Cerebellar cortex (tissue), 1 donor: Measurements from ENCODE around the gene RPL19.

Source experiments
- DNase-seq: peaks from one replicate; pipeline ENCODE4 v3.0.0-alpha.2; 2015; ENCODE audit warnings: low spot score

The RPL19 gene

DNA sequence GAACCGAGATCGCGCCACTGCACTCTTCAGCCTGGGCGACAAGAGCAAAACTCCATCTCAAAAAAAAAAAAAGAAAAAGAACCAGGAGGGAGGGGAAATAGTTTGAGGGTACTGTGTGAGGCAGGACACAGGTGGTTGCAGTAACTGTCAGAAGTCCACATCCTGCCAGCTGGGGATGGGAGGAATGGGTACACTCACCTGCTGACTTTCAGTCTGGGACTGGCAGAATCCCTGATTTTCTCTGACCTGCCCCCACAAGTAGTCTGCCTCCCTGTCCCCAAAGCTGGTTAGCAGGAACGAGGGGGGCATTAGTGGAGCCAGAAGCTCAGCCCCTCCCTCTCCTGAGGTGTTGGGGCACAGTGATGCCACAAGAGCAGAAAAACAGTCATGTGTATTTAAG lies 27.0 kb upstream of the RPL19 start:
- DNase-seq = no peak

DNA sequence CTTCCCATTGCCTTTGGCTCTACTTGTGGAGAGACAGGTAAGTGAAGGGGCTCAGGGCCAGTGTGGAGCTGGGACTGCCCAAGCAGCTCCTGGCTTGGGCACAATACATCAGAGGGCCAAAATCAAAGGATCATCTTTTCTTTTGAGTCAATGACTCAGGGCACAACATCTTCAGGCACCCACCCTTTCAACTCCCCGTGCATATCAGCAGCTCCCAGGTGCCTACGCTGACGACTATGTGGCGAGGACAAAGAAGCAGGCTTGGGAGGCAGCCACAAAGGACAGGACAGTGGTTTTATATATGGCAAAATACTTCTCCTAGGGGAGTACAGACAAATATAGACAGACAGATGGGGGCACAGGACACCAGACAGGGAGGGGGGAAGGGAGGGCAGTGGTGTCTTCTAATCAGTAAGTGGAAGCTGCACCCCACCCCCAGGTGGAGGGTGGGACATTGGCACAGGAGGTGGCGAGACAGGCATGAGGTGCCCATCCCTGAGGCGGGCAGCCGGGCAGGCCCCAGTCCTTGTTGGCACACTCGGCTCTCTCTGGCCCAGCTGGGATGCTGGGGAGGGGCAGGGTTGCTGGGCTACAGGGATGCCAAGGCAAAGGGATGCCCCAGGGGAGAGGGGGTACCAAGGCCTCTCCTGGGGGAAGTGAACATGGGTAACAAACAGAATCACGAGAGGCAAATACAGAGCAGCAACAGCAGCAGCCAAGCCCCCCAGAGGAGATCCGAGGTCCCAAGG lies 26.4 kb upstream of the RPL19 start:
- no peak for DNase-seq

- DNase-seq = peak; percentile 76
Observed at GRCh38 chr17:39174920-39175694, 25.0 kb upstream of the RPL19 start.

- no peak for DNase-seq
Observed at GRCh38 chr17:39175695-39176093, 24.4 kb upstream of the RPL19 start.

- peak; percentile 69 for DNase-seq
Observed at GRCh38 chr17:39177256-39177655, 22.8 kb upstream of the RPL19 start.

- DNase-seq = no peak
Observed at GRCh38 chr17:39178536-39178935, 21.5 kb upstream of the RPL19 start.

DNA sequence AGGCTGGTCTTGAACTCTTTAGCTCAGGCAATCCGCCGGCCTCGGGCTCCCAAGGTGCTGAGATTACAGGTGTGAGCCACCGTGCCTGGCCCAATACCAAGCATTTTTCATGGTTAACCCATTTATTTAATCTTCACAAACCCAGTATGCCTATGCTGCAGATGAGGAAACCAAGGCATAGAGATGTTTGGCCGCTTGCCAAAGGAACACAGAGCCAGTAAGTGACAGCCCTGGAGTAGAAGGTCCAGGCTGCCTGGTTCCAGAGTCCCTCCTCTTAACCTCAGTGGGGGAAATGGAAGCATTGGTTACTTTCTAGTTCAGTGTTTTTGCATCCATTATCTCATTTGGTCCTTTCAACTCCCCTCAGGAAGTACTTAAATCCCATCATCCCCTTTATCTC lies 18.8 kb upstream of the RPL19 start:
- DNase-seq = no peak

GRCh38 chr17:39183045-39183444 lies 17.0 kb upstream of the RPL19 start:
- DNase-seq = no peak

DNA sequence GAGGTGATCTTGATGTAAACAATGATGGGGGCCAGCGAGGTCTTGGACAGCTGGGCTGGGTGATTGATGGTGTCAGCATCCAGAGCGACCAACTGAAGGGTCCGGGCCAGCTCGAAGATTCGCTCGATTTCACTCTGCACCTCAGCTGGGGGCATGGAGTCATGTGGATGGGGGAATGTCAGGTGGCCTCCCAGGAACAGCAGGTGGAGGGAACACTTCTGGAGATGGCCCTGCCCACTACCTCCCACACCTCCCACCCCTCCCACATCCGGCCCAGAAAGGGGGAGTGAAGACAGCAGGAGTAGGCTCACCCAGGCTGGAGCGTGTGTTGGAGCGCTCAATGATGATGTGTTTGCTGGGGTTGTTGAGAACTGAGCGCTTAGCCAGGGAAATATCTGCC lies 16.4 kb upstream of the RPL19 start:
- no peak for DNase-seq

- no peak for DNase-seq
Observed at GRCh38 chr17:39186481-39187002, 13.5 kb upstream of the RPL19 start.

- DNase-seq = no peak
Observed at GRCh38 chr17:39187152-39187830, 12.8 kb upstream of the RPL19 start.

DNA sequence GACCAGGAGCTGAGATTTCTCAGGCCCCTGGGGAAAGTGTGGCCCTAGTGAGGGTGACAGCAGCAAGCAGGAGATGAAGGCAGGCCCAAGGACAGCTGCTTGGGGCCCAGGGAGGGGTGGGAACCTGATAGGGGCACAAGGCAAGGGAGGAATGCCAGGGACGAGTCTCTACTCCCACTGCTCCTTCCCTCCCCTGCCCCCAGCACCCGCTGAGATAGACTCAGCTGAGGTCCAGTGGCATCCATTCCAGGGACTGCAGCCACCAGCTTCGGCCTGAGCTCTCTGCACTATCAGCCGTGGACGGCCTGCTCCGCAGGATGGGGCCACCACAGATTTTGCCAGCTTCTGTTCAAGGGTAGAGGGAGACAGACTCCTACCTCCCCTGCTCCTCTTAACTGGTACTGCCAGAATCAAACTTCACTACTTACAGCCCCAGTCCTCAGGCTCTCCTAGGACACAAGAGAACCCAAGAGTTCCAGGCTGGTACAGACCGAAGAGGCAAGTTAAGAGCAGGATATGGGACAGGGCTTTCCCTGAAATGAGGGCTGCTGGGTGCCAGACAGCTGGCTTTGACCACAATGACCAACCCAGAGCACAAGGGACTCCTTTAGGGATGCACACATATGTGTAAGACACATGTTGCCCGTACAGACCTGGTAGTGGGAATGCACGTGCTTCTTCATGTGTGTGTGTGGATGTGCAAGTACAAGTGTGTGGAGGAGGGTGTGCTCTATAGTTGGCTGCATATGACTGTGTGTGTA lies 8.2 kb upstream of the RPL19 start:
- no peak for DNase-seq

GRCh38 chr17:39192901-39193300 lies 7.2 kb upstream of the RPL19 start:
- DNase-seq = no peak

DNA sequence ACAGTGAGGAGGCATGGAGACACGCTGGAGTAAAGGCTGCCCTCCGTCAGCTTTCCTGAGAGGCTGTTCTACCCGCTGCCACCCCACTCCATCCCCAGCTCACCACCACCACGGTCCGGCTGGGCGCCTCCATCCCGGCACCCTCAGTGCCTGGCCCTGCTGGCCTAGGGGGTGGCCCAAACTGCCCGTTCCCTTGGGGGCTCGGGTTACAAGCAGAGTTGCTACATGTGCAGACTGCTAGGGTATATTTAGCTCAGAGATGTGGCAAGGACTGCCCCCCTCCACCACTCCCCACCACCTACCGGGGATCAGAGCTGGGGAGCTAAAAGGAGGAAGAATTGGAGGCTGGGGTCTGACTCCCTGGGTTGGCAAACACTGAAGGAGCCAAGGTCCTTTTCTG lies 6.7 kb upstream of the RPL19 start:
- DNase-seq = no peak

DNA sequence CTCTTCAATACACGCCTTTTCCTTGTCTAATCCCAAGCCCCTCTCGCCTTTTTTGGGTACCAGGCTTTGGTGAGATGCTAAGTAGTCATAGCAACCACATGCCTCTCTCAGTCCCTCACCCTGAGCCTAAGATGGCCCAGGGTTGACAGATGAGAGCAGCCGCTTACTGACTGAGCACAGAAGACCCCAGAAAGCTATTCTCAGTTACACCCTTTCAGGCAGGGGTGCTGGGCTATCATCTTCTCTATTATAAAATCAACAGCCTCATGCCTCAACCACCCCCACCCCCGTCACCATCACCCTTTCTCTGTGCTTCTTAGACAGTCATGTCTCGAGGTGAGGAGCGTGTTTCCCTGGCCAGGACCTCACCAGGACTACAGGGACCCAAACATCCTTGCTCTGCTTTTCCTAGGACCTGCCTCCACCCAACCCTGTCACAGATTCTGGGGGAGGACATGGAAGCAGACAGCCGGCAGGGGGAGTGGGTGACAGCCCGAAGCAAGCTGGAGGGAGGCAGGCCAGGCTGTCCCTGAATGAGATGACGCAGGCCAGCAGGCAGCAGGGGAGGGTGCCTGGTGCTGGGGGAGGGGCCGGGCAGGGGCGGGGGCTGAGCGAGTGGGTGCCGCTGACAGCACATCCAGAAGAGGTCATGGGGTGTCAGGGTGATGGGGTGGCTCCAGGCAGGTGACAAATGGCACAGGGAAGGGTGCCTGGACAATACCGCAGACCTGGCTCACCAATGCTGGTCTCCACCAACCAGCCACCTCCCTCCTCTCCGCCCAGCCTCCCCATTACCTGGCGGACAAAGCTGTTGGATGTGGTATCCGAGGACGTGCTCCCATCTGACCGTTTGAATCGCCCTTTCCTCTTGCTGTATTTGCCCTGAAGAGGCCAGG lies 5.7 kb upstream of the RPL19 start:
- DNase-seq = peak; percentile 87

- DNase-seq = peak; percentile 56
Observed at GRCh38 chr17:39194985-39195524, 5.0 kb upstream of the RPL19 start.

DNA sequence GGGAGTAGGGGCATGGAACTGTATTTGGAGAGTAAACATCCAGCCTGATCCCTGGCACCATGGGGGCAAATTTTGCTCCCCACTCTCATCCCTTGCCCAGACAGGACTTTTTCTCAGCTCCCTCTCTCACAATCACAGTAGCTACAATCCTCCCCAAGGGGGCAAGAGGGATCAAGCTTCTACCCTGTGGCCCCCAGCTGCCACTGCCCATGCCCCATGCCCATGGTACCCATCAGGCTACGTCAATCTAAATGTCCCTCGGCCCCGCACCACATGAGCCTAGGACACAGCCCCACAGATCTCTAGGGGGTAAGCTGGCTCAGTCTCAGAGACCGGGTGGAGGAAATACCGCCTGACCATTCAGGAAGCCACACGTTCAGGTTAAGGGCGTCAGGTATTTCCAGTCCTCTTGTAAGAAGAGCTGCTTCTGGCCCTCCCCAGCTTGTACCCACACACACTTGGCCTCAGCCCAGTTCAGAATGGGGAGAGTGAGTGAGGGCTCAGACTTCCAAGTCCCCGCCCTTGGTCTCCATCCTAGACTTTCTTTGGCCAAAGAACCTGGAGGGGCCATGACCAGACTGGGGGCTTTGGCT lies 4.4 kb upstream of the RPL19 start:
- peak; percentile 29 for DNase-seq

DNA sequence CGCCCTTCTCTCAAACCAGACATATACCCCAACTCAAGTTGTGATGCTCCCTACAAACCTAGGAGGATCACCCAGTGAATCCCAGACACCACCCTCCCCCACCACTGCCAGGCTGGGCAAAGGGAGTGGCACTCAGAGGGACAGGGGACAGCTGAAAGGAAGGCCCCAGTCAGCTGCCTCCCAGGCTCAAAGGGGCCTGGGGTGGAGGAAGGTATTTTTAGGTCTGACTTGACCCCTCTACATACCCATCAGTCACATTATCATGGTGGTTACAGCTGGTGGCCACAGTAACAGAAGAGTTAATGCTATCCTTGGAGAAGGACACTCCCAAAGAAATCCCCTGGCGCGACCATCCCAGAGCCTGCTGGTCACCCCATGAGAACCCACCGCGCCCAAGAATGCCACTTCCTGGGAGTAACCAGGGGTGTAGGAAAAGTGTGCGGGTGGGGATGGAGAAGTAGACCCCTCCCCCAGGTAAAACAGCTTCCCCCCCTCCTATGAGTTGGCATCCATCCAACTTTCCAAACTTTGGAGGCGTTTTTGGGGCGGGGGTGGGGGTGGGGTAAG lies 3.8 kb upstream of the RPL19 start:
- DNase-seq = no peak

DNA sequence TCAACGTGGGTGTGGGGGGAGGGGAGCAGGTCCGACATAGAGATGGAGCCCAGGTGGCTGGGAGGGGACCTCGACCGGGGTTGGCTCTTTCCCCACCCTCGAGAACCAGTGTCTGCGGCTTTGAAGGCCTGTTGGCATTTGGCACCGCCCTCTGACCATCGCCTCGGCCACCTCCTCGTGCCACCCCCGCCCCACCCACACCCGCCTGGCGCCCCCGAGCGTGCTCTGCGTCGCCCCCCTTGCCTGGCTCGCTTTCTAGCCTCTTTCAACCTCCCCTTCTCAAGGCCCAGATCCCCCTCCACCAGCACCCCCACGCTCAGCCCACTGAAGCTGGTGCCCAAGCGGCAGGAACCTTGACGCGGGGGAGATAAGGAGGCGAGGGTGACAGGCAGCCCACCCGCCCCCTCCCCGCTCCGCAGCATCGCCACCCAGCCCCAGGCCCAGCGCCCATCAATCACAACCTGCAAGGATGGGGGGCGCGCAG lies 3.2 kb upstream of the RPL19 start:
- peak; percentile 34 for DNase-seq
